KMS-11 (cell line): ENCODE data around the gene PCNT.

Source experiments
- H2AFZ ChIP-seq: fragments of 200-600 bp; sonication (generic); 2 replicates; pipeline ENCODE4 v1.6.1; 2016; ENCODE audit warnings: antibody characterized with exemption, mixed run types, low read depth
- H3K27ac ChIP-seq: fragments of 200-600 bp; sonication (generic); 2 replicates; pipeline ENCODE4 v1.6.1; 2016; ENCODE audit warnings: mild to moderate bottlenecking, mixed run types
- H3K27me3 ChIP-seq: fragments of 200-600 bp; sonication (generic); 2 replicates; pipeline ENCODE4 v1.6.1; 2017; ENCODE audit warnings: mild to moderate bottlenecking, low read depth, mixed run types, moderate library complexity; ENCODE audit not compliant: insufficient read depth
- H3K36me3 ChIP-seq: fragments of 200-600 bp; sonication (generic); 2 replicates; pipeline ENCODE4 v1.6.1; 2017; ENCODE audit warnings: mild to moderate bottlenecking, mixed run types; ENCODE audit not compliant: insufficient read depth
- H3K4me1 ChIP-seq: fragments of 200-600 bp; sonication (generic); 2 replicates; pipeline ENCODE4 v1.6.1; 2016; ENCODE audit warnings: mild to moderate bottlenecking, low read depth, mixed run types; ENCODE audit not compliant: poor library complexity, severe bottlenecking
- H3K4me2 ChIP-seq: fragments of 200-600 bp; sonication (generic); 2 replicates; pipeline ENCODE4 v1.7.0; 2016; ENCODE audit warnings: mild to moderate bottlenecking, mixed run types
- H3K4me3 ChIP-seq: fragments of 200-600 bp; sonication (generic); IDR thresholded peaks from 2 replicates; pipeline ENCODE4 v1.6.1; 2017; ENCODE audit warnings: low read depth, low read length, mixed read lengths; ENCODE audit not compliant: insufficient read depth
- H3K79me2 ChIP-seq: fragments of 200-600 bp; sonication (generic); 2 replicates; pipeline ENCODE4 v1.6.1; 2016; ENCODE audit warnings: low read depth, mixed run types; ENCODE audit not compliant: insufficient read depth
- H3K9ac ChIP-seq: fragments of 200-600 bp; sonication (generic); 2 replicates; pipeline ENCODE4 v1.6.1; 2016; ENCODE audit warnings: mild to moderate bottlenecking, mixed run types
- H4K20me1 ChIP-seq: fragments of 200-600 bp; sonication (generic); 2 replicates; pipeline ENCODE4 v1.6.1; 2016; ENCODE audit warnings: mild to moderate bottlenecking, mixed run types; ENCODE audit not compliant: insufficient read depth
- TF ChIP-seq, protein P1 (sequence below): fragments of 200-600 bp; sonication (generic); conservative IDR thresholded peaks from 2 replicates; pipeline ENCODE4 v1.6.1; 2017; ENCODE audit warnings: low read depth, mild to moderate bottlenecking, antibody characterized with exemption, low read length, moderate library complexity, mixed read lengths

Gene PCNT

DNA sequence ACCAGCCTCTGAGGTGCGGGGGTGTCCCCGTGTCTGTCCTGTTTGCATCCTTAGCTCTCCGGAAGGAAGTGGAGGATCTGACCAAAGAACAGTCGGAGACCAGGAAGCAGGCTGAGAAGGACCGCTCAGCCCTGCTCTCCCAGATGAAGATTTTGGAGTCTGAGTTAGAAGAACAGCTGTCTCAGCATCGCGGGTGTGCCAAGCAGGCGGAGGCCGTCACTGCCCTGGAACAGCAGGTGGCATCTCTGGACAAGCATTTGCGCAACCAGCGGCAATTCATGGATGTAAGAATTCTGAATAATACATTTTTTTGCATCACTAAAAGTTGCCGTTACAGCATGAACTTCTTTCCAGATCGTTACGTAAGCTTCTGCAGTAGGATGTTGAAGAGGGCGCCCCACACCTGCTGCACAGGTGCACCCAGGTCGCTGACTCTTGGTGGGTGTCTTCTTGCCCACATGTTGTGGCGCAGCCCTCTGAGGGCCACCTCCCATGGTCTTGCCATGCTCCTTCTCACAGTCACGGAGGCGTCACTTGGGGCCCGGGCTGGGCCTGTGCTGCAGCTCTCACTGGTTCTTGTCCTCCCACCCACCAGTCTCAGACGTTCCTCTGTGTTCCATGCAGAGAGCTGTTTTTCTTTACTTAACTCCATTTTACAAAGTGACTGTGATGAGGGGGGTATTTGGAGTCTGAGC is 73.4 kb downstream of the PCNT start:
- Histone ChIP-seq H3K27ac (no peak overlapping the region), H3K36me3 (no peaks in the 10 kb centered on the region), H4K20me1 (no peaks in the 10 kb centered on the region), H3K4me1 (no peaks in the 10 kb centered on the region), H3K27me3 (no peaks in the 10 kb centered on the region), H3K4me3 (no peak overlapping the region), H3K4me2 (no peak overlapping the region), H2AFZ (no peak overlapping the region), H3K79me2 (no peaks in the 10 kb centered on the region), H3K9ac (no peak overlapping the region)
- TF ChIP-seq, protein P1, sequence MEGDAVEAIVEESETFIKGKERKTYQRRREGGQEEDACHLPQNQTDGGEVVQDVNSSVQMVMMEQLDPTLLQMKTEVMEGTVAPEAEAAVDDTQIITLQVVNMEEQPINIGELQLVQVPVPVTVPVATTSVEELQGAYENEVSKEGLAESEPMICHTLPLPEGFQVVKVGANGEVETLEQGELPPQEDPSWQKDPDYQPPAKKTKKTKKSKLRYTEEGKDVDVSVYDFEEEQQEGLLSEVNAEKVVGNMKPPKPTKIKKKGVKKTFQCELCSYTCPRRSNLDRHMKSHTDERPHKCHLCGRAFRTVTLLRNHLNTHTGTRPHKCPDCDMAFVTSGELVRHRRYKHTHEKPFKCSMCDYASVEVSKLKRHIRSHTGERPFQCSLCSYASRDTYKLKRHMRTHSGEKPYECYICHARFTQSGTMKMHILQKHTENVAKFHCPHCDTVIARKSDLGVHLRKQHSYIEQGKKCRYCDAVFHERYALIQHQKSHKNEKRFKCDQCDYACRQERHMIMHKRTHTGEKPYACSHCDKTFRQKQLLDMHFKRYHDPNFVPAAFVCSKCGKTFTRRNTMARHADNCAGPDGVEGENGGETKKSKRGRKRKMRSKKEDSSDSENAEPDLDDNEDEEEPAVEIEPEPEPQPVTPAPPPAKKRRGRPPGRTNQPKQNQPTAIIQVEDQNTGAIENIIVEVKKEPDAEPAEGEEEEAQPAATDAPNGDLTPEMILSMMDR: no peak

DNA sequence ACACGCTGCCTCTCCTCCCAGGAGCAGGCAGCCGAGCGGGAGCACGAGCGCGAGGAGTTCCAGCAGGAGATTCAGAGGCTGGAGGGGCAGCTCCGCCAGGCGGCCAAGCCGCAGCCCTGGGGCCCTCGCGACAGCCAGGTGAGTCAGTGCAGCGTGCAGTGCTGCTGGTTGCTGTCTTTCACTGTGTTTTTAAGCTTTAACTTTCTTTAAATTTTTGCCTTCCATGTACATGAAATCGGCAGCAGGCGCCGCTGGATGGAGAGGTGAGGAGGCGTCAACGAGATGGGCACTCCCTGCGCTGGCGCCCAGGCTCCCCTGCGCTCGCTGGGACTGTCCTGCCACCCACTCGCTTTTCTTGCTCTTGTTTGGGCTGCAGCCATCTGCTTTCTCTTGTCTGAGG is 74.0 kb downstream of the PCNT start:
- Histone ChIP-seq H2AFZ (no peak overlapping the region), H4K20me1 (no peaks in the 10 kb centered on the region), H3K79me2 (no peaks in the 10 kb centered on the region), H3K4me2 (no peak overlapping the region), H3K36me3 (no peaks in the 10 kb centered on the region; the same call in 1 of the 2 replicates), H3K4me3 (no peak overlapping the region), H3K9ac (no peak overlapping the region), H3K27ac (no peak overlapping the region), H3K4me1 (no peaks in the 10 kb centered on the region), H3K27me3 (no peaks in the 10 kb centered on the region)
- TF ChIP-seq, protein P1: no peak

DNA sequence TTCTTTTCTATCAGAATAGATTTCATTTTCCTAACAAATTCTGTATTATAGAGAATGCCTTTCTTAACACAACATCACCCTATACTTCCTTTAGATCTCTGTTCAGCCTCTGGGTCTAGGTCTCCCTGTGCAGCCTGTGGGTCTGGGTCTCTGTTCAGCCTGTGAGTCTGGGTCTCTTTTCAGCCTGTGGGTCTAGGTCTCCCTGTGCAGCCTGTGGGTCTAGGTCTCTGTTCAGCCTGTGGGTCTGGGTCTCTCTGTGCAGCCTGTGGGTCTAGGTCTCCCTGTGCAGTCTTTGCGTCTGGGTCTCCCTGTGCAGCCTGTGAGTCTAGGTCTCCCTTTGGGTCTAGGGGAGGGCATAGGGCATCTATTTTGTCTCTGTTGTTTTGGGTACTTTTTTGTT is 75.2 kb downstream of the PCNT start:
- no peaks in the 10 kb centered on the region; the same call in 1 of the 2 replicates for H3K36me3 ChIP-seq
- H3K79me2 ChIP-seq: no peaks in the 10 kb centered on the region
- H3K9ac ChIP-seq: no peak overlapping the region
- no peak overlapping the region for H2AFZ ChIP-seq
- H3K27me3 ChIP-seq: no peaks in the 10 kb centered on the region
- no peak overlapping the region for H3K4me2 ChIP-seq
- TF ChIP-seq, protein P1: no peak
- H3K4me3 ChIP-seq: no peak overlapping the region
- H3K27ac ChIP-seq: no peak overlapping the region
- no peaks in the 10 kb centered on the region for H3K4me1 ChIP-seq
- H4K20me1 ChIP-seq: no peaks in the 10 kb centered on the region

DNA sequence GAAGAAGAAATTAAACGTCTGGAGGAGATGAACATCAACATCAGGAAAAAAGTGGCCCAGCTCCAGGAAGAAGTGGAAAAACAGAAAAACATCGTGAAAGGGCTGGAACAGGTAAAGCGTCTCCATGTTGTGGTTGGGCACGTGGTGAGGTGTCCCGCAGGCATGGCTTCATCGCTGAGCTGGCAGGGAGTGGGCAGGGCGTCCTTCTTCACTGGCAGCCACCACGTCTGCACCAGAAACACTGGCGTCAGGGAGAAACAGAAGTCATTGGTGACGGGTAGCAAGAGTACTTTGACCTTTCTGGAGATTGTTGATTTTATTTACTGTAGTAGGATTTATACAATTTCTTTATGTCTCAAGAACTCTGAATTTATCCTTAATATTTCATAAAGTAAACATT is 75.7 kb downstream of the PCNT start:
- peaks cover 1% of the 10 kb centered on the region; the same call in 1 of the 2 replicates for H3K36me3 ChIP-seq
- H3K9ac ChIP-seq: no peak overlapping the region
- H2AFZ ChIP-seq: no peak overlapping the region
- no peak overlapping the region for H3K4me3 ChIP-seq
- TF ChIP-seq, protein P1: no peak
- H4K20me1 ChIP-seq: no peaks in the 10 kb centered on the region
- no peaks in the 10 kb centered on the region for H3K4me1 ChIP-seq
- no peaks in the 10 kb centered on the region for H3K27me3 ChIP-seq
- no peak overlapping the region for H3K27ac ChIP-seq
- H3K79me2 ChIP-seq: no peaks in the 10 kb centered on the region
- H3K4me2 ChIP-seq: no peak overlapping the region
